NCI-H526 treated with DMSO at 0.1 percent for 48 hours (cell line): ENCODE results near the gene OR2D2.
"Not testable (repeated sequence)": the region's sequence is repeated elsewhere in the genome, so short reads cannot be mapped to it uniquely, and the experiment has no call there.

Experiments used
- DNase-seq: peaks from one replicate; lab custom pipeline; 2025; lab: John Stamatoyannopoulos, UW

The OR2D2 gene

DNA sequence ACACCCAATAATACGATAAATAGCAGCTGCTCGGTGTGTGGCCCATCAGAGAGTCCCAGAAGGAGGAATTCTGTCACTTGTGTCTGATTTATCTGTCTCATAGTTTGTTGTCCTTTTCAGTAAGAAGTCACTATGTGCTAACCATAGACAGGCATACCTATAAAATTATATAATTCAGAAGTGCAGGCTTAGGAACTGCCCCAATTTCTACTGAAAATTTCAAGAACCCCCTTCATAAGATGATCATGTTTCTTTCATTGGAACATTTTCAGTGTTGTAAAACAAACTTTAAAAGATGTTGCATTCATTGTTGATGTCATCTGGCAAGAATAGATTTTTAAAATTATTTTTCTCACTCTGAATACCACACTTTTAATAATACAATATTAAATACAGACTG lies at the start of gene OR2D2:
Gene OR2D2 (minus strand): TSS at position 101 of the 400 bp plus-strand sequence. CDS start 0 bp downstream, at position 101.
- no peak for DNase-seq

DNA sequence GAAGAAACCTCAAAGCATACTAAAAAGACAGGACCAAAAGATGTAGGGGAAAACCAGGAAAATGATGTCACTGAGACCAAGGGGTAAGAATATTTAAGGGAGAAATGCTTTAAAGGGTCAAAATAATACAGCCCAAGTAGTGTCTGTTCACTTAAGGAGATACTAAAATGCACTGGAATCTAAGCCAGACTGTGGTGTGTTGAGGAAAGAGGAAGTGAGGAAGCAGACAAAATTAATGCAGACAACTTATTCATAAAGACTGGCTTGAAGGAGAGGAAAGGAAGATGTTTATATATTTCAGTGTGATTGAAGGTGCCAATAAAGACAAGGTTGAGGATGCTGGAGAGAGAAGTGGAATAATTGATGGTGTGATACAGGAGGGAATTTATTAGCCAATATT lies 49.7 kb upstream of the OR2D2 start:
- no peak for DNase-seq

DNA sequence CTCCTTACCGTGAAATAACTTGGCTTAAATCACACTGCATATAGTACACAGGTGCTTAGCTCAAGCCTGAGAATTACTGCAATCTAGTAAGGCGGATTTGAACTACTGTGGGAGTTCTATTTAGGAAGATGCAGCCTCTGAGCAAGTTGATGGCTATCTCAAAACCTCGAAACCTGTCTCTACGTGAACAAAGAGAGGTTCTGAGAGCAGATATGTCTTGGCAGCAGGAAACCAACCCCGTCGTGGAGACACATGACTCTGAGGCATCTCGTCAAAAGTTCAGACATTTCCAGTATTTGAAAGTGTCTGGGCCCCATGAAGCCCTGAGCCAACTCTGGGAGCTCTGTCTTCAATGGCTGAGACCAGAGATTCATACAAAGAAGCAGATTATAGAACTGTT lies 39.8 kb upstream of the OR2D2 start:
- no peak for DNase-seq

- no peak for DNase-seq
These were observed 38.9 kb upstream of the OR2D2 start for GRCh38 chr11:6931146-6931713.

DNA sequence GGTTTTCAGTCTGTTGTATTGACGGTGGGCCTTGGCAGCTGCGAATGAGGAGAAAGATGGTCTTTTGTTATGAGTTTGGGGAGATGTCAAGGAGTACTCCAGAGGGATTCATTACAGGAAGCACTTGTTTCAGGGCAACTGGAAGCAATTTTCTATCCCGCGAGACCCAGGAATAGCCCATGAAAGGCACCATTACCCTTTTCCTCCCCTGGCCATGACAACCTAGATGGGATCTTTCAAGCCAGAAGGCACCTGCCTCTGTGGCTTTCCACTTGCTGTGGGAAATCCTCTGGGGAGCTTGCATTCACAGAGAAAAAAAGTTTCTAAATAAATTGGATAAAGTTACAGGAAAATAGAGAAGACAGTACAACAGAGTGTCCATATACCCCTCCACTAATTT lies 36.6 kb upstream of the OR2D2 start:
- no peak for DNase-seq

DNA sequence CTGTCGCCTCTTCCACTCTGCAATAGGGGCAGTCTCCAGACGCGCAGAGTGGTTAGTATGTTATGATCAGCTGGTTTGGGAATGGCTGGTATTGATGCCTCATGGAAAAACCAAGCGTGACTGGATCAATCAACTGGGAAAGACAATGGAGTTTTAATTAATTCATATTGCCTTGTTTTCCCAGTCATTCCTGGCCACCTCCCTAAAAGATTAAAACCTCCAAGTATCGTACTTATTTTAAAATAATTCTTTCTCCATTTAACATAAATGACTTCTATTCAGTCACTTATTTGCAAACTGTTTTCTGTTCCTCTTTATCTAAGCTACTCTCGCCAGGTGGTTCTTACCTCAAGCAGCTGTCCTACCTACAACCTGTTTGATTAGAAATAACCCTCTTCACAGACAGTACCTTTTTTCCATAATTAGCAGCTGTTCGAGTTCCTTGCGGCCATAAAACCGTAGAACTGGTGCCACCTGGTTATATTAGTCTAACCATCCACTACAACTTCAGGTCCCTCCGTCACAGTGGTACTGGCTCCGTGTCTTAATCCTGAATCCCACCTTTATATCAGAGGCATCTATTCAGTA lies 34.8 kb upstream of the OR2D2 start:
- peak; percentile 82 for DNase-seq

- peak; percentile 75 for DNase-seq
These were observed 34.1 kb upstream of the OR2D2 start, which contains the start of gene ZNF215 for GRCh38 chr11:6926208-6927029. Gene ZNF215 (plus strand): TSS chr11:6926426. CDS start chr11:6932273, 5,847 bp downstream.

DNA sequence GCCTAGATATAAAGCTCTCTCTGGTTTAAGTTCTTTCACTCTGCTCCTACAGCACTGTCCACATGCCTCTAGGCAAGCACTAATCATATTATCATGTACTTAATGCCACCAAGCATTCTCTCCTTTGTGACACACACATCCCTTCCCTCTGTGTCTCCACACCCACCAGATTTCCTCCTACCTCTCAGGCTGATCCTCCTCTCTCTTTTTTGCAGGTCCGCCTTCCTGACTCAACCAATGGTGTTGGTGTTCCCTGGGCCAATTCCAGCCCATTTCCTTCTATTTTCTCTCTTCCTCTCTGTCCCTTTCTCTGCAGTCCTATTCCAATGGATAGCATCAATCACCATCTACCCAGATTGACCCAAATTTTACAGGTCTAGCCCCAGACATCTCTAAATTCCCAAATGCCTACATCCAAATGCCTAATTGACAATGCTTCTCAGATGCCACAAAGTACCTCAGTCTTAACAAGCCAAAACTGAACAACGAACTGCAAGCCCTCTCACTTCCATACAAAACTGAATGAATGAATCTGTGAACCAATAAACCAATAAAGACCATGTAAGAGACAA lies 33.4 kb upstream of the OR2D2 start:
- DNase-seq = no peak

GRCh38 chr11:6925007-6925577 lies 32.8 kb upstream of the OR2D2 start:
- no peak for DNase-seq

- no peak for DNase-seq
These were observed 28.4 kb upstream of the OR2D2 start, which contains the start of gene OR2D3 for GRCh38 chr11:6920702-6921101. Gene OR2D3 (plus strand): TSS chr11:6921002. CDS start chr11:6921002, 0 bp downstream.

GRCh38 chr11:6919698-6920097 lies 27.4 kb upstream of the OR2D2 start:
- no peak for DNase-seq

GRCh38 chr11:6911948-6912347 lies 19.6 kb upstream of the OR2D2 start:
- DNase-seq = no peak

- no peak for DNase-seq
These were observed 19.1 kb upstream of the OR2D2 start for GRCh38 chr11:6911378-6911777.

- DNase-seq = not testable (repeated sequence)
These were observed 12.5 kb upstream of the OR2D2 start for GRCh38 chr11:6904804-6905203.

DNA sequence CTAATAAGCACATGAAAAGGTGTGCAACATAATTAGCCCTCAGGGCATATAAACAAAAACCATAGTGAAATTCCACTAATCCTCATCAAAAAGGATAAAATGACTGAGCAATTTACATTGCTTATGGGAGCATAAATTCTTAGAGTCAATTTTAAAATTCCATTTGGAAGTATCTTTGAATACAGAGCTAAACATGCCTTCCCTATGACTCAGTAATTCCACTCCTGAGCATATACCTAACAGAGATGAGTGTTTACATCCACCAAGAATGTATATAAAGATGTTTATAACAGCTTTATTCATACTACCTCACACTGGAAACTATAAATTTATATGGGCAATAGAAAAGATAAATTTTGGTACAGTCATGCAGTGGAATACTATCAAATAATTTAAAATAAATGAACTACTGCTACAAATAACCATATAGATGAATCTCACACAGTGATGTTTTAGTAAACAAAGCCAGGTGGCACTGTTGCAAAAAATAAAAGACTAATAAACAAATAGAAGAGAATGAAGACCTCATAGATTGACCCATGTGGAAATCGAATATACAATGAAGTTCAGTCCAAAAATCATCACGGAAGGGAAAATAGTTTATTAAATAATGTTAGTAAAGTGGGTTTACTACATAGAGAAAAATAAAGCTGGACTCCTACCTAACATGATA lies 8.2 kb upstream of the OR2D2 start:
- DNase-seq = no peak

- DNase-seq = no peak
These were observed 6.6 kb upstream of the OR2D2 start for GRCh38 chr11:6898911-6899310.

GRCh38 chr11:6895010-6895409 lies 2.7 kb upstream of the OR2D2 start:
- peak; percentile 50 for DNase-seq

DNA sequence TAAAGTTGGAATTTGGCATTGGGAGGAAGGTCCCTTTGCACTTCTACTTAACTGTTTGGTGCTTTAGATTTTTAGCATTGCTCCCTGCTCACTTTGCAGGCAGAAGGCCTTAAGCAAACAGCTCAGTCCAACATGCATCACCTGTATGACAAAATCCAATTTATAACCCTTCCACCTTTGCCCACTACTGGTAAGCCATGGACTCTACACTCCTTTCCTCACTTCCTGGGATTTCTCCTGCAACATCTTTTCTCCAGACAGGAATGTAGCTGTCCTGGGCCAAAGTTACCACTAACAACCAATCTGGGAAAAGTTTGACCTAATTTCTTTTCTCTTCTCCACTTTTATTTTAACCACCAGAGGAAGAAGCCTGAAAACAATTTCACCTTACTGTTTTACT lies 1.8 kb upstream of the OR2D2 start:
- no peak for DNase-seq

- no peak for DNase-seq
These were observed 2.5 kb downstream of the OR2D2 start for GRCh38 chr11:6889835-6890234.

DNA sequence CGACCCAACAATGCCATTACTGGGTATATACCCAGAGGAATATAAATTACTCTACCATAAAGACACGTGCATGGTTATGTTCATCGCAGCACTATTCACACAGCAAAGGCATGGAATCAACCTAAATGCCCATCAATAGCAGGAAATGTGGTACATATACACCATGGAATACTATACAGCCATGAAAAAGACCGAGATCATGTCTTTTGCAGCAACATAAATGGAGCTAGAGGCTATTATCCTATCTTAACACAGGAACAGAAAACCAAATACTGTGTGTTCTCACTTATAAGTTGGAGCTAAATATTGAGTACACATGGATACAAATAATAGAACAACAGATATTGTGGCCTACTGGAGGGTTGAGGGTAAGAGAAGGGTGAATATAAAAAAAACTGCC lies 3.5 kb downstream of the OR2D2 start:
- no peak for DNase-seq

DNA sequence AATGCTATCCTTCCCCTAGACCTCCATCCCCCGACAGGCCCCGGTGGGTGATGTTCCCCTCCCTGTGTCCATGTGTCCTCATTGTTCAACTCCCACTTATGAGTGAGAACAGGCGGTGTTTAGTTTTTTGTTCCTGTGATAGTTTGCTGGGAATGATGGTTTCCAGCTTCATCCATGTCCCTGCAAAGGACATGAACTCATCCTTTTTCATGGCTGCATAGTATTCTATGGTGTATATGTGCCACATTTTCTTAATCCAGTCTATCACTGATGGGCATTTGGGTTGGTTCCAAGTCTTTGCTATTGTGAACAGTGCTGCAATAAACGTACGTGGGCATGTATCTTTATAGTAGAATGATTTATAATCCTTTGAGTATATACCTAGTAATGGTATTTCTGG lies 4.6 kb downstream of the OR2D2 start:
- DNase-seq = not testable (repeated sequence)

DNA sequence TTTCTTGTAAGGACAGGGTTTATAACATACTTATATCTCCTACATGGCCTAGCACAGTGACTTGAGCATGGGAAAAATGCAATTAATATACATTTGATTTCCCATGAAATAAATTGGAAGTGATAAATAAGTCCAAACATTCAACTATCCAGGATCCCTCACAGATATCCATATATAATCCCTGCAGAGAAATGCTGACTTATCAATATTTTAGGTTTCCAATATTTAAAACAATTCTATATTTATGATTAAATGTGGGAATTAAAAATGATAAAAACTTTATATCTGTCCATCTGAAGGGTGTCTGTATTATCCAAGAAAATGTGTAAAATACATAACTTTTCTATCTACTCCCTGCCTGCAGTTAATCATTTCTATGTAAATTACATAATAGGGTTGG lies 9.5 kb downstream of the OR2D2 start:
- DNase-seq = no peak
